NCI-H446 (cell line): ENCODE results near the gene NRL.
"Not testable (repeated sequence)": the region's sequence is repeated elsewhere in the genome, so short reads cannot be mapped to it uniquely, and the experiment has no call there.

Experiments
- DNase-seq, 2 experiments: peaks; one replicate each; lab custom pipeline; 2025; lab: John Stamatoyannopoulos, UW

Gene NRL

DNA sequence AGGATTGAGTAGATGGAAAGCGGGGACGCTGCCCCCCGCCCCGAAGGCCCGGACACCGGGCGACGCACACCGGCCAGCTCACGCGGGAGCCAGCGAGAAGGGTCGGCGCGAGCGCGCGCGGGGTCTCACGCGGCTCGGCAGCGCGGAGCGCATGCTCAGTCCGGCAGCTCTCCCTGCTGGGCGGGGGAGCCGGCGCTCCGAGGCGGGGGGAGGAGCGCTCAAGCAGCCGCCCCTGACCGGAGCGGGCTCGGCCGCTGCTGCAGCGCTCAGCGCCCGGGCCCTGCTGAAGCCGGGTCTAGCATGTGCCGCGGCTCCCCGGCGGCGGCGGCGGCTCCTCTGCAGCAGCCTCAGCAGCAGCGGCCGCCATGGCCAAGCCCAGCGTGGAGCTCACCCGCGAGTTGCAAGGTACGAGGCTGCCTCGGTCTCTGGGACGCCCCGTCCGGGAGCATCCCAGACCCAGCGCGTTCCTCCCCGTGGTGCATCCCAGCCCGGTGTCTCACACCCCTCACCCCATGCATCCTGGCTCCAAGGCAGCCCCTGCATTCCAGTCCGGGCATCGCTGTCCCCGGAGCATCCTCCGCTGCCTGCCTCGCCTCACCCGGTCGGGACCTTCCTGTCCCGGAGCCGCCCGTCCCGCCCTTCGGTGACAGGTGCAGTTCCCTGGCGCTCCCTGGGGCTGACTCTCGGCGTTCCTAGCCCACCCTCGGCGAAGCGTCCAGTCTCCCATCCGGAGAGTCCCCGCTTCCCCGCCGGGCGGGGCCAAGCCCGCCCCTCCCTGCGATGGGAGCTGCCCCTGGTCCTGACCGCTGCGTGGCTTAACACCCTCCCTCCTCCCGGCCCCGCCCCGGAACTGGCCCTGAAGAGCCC is 62.7 kb downstream of the NRL start, which contains the start of gene CARMIL3:
Gene CARMIL3, plus strand, starts transcription at position 221 of the 867 bp plus-strand sequence. Its CDS starts 145 bp downstream, at position 366.
- DNase-seq, result peak in 1 of 2 experiments; percentile 88

DNA sequence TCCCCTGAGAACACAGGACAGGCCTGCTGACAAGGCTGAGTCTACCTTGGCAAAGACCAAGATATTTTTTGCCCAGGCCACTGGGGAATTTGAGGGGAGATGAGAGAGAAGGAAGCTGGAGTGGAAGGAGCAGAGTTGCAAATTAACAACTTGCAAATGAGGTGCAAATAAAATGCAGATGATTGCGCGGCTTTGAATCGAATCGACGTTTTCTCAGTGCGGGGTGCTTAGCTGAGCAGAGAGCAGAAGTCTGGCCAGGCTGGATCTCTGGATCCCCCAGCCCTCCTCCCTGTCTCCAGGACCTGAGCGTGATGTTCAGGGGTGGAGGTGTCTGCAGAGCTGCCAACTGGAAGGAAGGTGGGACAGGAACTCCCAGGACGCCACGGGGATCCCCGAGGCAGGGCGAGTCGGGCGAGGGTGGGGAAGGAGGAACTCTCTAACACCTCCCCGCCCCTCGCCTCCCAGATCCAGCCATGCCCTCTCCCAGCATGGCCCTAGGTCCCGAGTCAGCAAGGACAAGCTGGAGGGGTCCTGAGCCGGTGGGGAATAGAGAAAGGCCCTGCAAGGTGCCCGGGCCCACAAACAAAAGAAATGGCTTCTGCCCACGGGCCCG is 63.5 kb downstream of the NRL start:
- DNase-seq, result peak in 1 of 2 experiments; percentile 34

DNA sequence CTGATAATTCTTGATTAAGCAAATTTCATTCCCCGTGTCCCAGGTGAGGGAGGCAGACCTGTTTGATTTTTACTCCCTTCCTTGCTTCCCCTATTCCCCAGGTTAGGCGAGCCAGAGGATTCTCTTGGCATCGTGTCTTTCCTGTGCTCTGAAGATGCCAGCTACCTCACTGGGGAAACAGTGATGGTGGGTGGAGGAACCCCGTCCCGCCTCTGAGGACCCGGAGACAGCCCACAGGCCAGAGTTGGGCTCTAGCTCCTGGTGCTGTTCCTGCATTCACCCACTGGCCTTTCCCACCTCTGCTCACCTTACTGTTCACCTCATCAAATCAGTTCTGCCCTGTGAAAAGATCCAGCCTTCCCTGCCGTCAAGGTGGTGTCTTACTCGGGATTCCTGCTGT is 64.0 kb downstream of the NRL start:
- DNase-seq, result not testable (repeated sequence)

DNA sequence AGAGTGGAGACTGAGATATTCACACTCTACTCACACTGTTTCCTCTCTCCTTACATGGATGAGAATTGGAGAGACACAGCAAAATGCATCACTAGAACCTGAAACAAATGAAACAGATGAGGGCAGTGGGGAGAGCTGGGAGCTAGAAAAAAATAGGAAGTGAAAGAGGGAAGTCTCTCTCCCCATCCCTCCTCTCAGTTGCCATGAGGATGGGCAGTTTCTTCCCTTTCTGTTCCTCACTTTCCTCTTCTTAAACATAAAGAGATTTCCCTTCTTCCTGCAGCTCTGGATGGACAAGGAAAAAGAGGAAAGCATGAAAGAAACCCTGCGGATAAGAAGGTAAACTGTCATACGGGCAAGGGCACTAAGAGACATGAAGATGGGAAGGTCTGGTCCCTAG is 65.7 kb downstream of the NRL start:
- not testable (repeated sequence) for DNase-seq

DNA sequence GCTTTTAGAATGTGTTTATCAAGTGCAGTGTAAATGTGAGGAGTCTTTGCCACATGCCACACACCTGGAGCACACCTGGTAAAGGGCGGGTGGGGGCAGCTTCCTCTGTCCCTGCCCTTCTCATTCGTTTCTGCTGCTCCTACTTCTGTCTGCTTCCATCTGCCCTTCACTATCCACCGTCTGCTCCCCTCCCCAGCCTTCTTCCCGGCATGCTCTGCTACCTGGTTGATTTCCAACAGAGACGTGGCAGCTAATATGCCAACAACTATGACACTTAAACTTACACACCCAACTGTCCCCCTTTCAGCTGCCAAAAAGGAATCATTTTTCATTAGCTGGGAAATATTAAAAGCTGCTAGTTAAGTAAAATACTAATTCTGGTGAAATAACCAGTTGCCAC is 72.0 kb downstream of the NRL start:
- peak; percentile 77 to 78 for DNase-seq

DNA sequence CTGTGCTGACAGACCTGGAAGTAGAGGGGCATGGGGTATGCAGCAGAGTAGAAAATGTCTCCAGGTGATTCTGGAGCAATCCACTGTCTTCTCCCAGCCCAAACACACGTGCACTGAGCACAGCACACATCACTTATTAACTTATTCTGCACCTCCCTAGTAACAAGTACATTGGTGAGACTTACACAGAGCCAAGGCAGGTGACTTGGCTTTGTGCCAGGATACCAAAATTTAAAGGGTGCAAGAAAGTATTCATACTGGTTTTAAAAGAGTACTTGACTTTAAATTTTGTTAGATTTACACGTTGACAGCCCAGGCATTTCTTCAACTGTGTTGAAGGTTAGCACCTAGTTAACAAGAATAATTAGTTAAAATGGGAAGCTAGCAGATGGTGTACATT is 74.1 kb downstream of the NRL start:
- DNase-seq, result no peak

DNA sequence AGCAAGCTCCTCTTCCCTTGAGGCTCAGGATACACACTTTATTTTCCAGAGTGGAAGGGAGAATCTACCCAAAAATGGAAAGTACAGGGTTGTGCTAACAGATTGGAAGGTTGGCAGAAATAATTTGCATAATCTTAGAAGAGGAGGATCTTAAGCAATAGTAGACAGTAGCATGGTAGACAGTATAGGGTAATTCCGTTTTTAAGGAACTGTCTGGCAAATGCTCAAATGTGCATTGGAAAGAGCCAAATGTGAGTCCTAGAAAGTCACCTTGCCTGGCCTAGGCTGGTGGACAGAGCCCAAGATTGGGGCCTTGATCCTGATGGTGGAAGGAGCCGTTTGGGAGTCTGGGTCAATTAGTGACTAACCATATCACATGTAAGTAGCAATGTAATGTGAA is 76.1 kb downstream of the NRL start:
- no peak for DNase-seq

DNA sequence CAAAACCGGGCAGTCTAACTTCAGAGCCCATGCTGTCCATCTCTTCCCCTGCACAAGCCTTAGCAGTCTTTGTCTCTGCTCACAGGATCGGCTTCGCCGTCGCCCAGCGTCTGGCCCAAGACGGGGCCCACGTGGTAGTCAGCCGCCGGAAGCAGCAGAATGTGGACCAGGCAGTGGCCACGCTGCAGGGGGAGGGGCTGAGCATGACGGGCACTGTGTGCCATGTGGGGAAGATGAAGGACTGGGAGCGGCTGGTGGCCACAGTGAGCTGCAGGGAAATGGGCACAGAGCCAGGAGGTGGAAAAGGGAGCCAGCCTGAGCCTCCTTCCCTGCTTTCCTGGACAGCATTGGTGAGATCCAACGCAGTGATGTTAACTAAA is 77.1 kb downstream of the NRL start:
- DNase-seq, result peak; percentile 52 to 73

DNA sequence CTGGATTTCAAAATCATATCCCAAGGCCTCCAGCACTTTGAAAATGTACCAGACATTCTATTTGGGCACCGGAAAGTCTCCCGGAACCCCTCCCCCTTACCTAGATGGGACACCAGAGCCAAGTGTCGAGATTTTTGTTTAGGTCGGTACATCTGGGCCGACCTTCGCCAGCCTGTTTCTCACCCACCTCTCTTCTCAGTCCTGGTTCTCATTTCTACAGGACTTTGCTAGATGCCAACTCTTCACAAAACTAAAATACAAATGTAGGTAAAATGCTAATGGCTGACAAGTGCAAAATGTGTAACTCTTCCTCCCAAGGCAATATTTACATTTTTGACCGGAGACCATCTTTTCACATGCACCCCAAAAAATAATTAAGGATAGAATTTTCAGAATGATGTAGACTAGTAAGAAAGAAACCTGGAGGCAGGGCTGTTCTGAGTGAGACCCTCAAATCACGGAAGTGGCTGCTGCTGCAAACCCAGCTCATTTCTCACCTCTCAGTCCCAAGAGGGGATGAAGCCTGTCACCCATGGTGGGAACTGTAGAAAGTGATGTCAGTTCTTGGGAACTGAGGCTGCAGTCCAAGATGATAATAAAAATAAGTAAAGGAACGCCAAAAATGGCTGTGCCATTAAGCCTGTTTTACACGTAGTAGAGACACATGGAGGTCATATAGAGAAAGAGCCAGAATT is 77.6 kb downstream of the NRL start:
- DNase-seq, result not testable (repeated sequence)

DNA sequence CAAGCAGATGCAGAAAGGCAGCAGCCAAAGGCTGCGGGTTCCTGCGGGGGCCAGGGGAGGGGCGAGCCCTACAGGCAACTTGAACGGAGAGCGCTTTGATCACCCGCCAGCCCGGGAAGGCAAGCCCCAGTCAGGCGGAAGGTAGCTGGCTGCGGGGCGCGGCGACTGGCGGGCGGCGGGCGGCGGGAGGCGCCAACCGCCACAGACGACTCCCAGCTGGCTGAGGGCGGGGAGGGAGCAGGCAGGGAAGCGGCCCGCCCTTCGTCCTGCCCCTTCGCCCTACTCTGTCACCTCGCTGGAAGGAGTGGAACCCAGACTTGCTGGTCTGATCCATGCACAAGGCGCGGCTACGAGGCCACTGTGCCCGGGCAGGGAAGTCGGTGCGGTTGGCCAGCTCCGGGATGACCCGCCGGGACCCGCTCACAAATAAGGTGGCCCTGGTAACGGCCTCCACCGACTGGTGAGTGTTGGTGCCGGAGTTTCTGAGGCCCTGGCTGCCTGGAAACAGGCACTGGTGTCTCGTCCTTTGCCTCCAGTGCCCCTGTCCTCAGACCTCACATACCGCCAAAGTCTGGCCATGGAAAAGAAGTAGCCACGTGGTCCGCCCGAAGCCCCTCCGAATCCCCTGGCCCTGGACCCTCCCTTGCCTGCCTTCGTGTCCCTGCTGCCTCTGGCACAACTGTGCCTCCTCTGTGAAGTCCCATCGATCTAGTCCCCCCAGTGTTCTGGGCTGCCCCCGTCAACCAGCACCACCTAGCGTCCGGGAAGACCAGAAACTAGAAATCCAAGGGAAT is 78.4 kb downstream of the NRL start:
- peak; percentile 78 to 92 for DNase-seq

DNA sequence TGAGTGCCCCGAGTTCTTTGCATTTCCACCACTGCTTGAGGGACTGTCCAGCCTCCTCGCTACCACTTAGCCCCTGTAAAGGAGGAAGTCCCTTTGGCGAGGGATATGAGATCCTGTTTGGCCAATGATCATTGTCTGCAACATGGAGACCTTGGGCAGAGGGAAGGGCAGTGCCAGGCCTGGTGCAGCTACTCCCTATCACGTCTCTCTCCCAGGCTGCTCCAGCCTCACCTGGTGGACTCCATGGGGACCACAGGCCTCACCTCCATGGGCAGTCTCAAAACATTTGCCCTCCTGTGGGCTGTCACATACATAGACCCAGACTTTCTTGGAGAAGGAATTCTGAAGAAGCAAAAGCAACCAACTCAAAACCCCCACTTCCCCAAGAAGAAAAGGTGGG is 79.0 kb downstream of the NRL start:
- peak in 1 of 2 experiments; percentile 34 for DNase-seq

DNA sequence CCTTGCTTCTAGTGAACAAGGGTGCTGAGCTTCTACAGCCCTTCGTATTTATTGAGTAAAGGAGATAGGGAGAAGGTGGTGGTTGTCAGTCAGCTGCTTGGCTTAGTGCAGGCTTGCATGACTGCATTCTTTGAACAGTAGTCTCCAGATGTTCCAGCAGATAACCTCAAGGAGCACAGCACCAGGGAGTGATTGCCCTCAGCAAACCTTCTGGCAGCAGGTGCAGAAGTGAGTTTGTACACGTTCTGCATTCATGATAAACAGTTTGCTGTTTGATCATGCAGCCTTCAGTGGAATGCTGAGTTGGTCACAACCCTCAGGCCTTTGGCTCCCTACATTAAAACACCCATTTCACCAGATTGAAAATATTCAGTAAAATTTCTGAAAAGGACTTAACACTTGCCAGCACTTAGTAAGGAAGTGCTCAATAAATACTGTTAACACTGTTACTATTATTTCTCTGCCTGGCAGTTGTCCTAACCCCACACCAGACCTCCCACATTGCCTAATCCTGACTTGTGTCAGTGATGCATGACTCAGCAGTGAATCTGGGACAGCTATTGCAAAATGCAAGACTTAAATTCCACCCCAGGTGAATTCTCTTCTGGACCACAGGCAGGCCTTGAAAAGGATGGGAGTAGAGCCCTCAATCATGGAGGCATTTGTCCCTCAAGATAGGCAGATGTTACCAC is 81.9 kb downstream of the NRL start:
- DNase-seq, result no peak

DNA sequence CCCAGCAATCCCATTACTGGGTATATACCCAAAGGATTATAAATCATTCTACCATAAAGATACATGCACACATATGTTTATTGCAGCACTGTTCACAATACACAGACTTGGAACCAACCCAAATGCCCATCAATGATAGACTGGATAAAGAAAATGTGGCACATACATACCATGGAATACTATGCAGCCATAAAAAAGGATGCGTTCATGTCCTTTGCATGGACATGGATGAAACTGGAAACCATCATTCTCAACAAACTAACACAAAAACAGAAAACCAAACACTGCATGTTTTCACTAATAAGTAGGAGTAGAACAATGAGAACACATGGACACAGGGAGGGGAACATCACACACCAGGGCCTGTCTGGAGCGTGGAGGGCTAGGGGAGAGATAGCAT is 83.4 kb downstream of the NRL start:
- DNase-seq, result not testable (repeated sequence)

DNA sequence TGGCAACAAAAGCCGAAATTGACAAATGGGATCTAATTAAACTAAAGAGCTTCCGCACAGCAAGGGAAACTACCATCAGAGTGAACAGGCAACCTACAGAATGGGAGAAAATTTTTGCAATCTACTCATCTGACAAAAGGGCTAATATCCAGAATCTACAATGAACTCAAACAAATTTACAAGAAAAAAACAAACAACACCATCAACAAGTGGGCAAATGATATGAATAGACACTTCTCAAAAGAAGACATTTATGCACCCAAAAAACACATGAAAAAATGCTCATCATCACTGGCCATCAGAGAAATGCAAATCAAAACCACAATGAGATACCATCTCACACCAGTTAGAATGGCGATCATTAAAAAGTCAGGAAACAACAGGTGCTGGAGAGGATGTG is 85.1 kb downstream of the NRL start:
- not testable (repeated sequence) for DNase-seq
